Gastrocnemius medialis (tissue), 4 donors: ENCODE measurements around the gene GSTP1.

Source experiments
- CTCF ChIP-seq, 5 experiments: fragments of 450-650 bp in 3 of 5; fragments of 200-600 bp in 2 of 5; sonication (generic) in 2 of 5; IDR thresholded peaks in 4 of 5; conservative IDR thresholded peaks in 1 of 5; 1 replicate in 4 of 5; 2 replicates in 1 of 5; pipeline ENCODE4 v1.5.1; 2016 to 2019; ENCODE audit warnings: antibody characterized with exemption in 5 of 5, mild to moderate bottlenecking in 3 of 5, moderate library complexity in 3 of 5
- POLR2A ChIP-seq, 2 donors: fragments of 450-650 bp; IDR thresholded peaks; one replicate each; pipeline ENCODE4 v1.6.1; 2017; ENCODE audit warnings: antibody characterized with exemption in 2 of 2, mild to moderate bottlenecking in 2 of 2, moderate library complexity in 2 of 2

GRCh38 chr11:67541198-67541597 is 42.4 kb upstream of the GSTP1 start:
- TF ChIP-seq CTCF (IDR thresholded peaks at IDR 0.05 in 4 of 5, conservative IDR thresholded peaks at IDR 0.05 in 1 of 5) = no peak
- TF ChIP-seq POLR2A (IDR thresholded peaks at IDR 0.05) = no peak
